GM10266 (cell line): ENCODE data around the gene GRHL1.

Source experiments
- DNase-seq: peaks from one replicate; pipeline ENCODE4 v3.0.0; 2012; ENCODE audit errors: extremely low spot score
- CTCF ChIP-seq: IDR thresholded peaks from 2 replicates; pipeline ENCODE4 v1.5.1; 2012; ENCODE audit warnings: mild to moderate bottlenecking, low read depth; ENCODE audit not compliant: control insufficient read depth, insufficient read depth; ENCODE audit errors: missing control alignments

Gene GRHL1

GRCh38 chr2:9941196-9941995 lies 10.1 kb upstream of the GRHL1 start:
- DNase-seq, result no peak
- TF ChIP-seq CTCF, result no peak

- no peak for DNase-seq
- no peak for TF ChIP-seq CTCF
Measured at GRCh38 chr2:9941996-9942390, 9.5 kb upstream of the GRHL1 start.

GRCh38 chr2:9944330-9944758 lies 7.1 kb upstream of the GRHL1 start:
- DNase-seq, result no peak
- no peak for TF ChIP-seq CTCF

- no peak for TF ChIP-seq CTCF
- DNase-seq, result no peak
Measured at GRCh38 chr2:9945596-9945995, 5.9 kb upstream of the GRHL1 start.

- DNase-seq, result no peak
- no peak for TF ChIP-seq CTCF
Measured at GRCh38 chr2:9946076-9946475, 5.4 kb upstream of the GRHL1 start.

GRCh38 chr2:9946818-9947217 lies 4.7 kb upstream of the GRHL1 start:
- no peak for TF ChIP-seq CTCF
- no peak for DNase-seq

- no peak for TF ChIP-seq CTCF
- DNase-seq, result no peak
Measured at GRCh38 chr2:9948721-9949120, 2.8 kb upstream of the GRHL1 start.
